ENCODE measurements around the gene VSIG10L2. TPM values are rescaled to one million over a fixed set of nuclear protein-coding genes. Genes with fewer than 3 reads are reported as not detected.

The VSIG10L2 gene
- total RNA-seq, 1 donor from 2014 or later = not detected

GRCh38 chr11:125990244-125990643 is 44.4 kb downstream of the VSIG10L2 start:
- Mint-ChIP-seq H3K27ac (ENCODE audit: unreplicated experiment) (no peak overlapping the region), H3K4me3 (ENCODE audit: unreplicated experiment) (no peak overlapping the region), H3K9me3 (ENCODE audit: unreplicated experiment) (no peaks in the 10 kb centered on the region), H3K27me3 (ENCODE audit: unreplicated experiment) (no peaks in the 10 kb centered on the region), H3K4me1 (ENCODE audit: unreplicated experiment) (peaks cover 3% of the 10 kb centered on the region), H3K36me3 (ENCODE audit: low read depth, unreplicated experiment) (no peaks in the 10 kb centered on the region)
- no peak for DNase-seq (ENCODE audit: low spot score)
- no peak for TF ChIP-seq CTCF (IDR thresholded peaks at IDR 0.05; ENCODE audit: unreplicated experiment)

GRCh38 chr11:125992893-125993292 is 47.0 kb downstream of the VSIG10L2 start:
- Mint-ChIP-seq H3K4me1 (ENCODE audit: unreplicated experiment) (peaks cover 3% of the 10 kb centered on the region), H3K36me3 (ENCODE audit: low read depth, unreplicated experiment) (peaks cover 7% of the 10 kb centered on the region), H3K4me3 (ENCODE audit: unreplicated experiment) (no peak overlapping the region), H3K9me3 (ENCODE audit: unreplicated experiment) (no peaks in the 10 kb centered on the region), H3K27me3 (ENCODE audit: unreplicated experiment) (no peaks in the 10 kb centered on the region), H3K27ac (ENCODE audit: unreplicated experiment) (no peak overlapping the region)
- TF ChIP-seq CTCF (IDR thresholded peaks at IDR 0.05; ENCODE audit: unreplicated experiment) = no peak
- no peak for DNase-seq (ENCODE audit: low spot score)

- DNase-seq (ENCODE audit: low spot score) = no peak
- H3K36me3 Mint-ChIP-seq (ENCODE audit: low read depth, unreplicated experiment) = peaks cover 7% of the 10 kb centered on the region
- no peak overlapping the region for H3K27ac Mint-ChIP-seq (ENCODE audit: unreplicated experiment)
- H3K4me3 Mint-ChIP-seq (ENCODE audit: unreplicated experiment) = no peak overlapping the region
- no peaks in the 10 kb centered on the region for H3K27me3 Mint-ChIP-seq (ENCODE audit: unreplicated experiment)
- peaks cover 3% of the 10 kb centered on the region for H3K4me1 Mint-ChIP-seq (ENCODE audit: unreplicated experiment)
- TF ChIP-seq CTCF (IDR thresholded peaks at IDR 0.05; ENCODE audit: unreplicated experiment) = no peak
- no peaks in the 10 kb centered on the region for H3K9me3 Mint-ChIP-seq (ENCODE audit: unreplicated experiment)
Observed at GRCh38 chr11:125994509-125994908, 48.7 kb downstream of the VSIG10L2 start.

- H3K36me3 Mint-ChIP-seq (ENCODE audit: low read depth, unreplicated experiment) = peaks cover 11% of the 10 kb centered on the region
- no peak for DNase-seq (ENCODE audit: low spot score)
- peaks cover 3% of the 10 kb centered on the region for H3K4me1 Mint-ChIP-seq (ENCODE audit: unreplicated experiment)
- TF ChIP-seq CTCF (IDR thresholded peaks at IDR 0.05; ENCODE audit: unreplicated experiment) = no peak
- H3K4me3 Mint-ChIP-seq (ENCODE audit: unreplicated experiment) = no peak overlapping the region
- H3K27ac Mint-ChIP-seq (ENCODE audit: unreplicated experiment) = no peak overlapping the region
- no peaks in the 10 kb centered on the region for H3K9me3 Mint-ChIP-seq (ENCODE audit: unreplicated experiment)
- H3K27me3 Mint-ChIP-seq (ENCODE audit: unreplicated experiment) = peaks cover 1% of the 10 kb centered on the region
Observed at GRCh38 chr11:125995313-125995712, 49.5 kb downstream of the VSIG10L2 start.

- no peak overlapping the region for H3K4me3 Mint-ChIP-seq (ENCODE audit: unreplicated experiment)
- peaks cover 1% of the 10 kb centered on the region for H3K27me3 Mint-ChIP-seq (ENCODE audit: unreplicated experiment)
- no peak overlapping the region for H3K27ac Mint-ChIP-seq (ENCODE audit: unreplicated experiment)
- peaks cover 2% of the 10 kb centered on the region for H3K4me1 Mint-ChIP-seq (ENCODE audit: unreplicated experiment)
- peaks cover 18% of the 10 kb centered on the region for H3K36me3 Mint-ChIP-seq (ENCODE audit: low read depth, unreplicated experiment)
- DNase-seq (ENCODE audit: low spot score) = no peak
- TF ChIP-seq CTCF (IDR thresholded peaks at IDR 0.05; ENCODE audit: unreplicated experiment) = no peak
- no peaks in the 10 kb centered on the region for H3K9me3 Mint-ChIP-seq (ENCODE audit: unreplicated experiment)
Observed at GRCh38 chr11:125998267-125998666, 52.4 kb downstream of the VSIG10L2 start.

Measured in endothelial cell (in vitro differentiated cells).